IMR-90 (cell line): ENCODE measurements around the gene KDM1A.
"Not testable (repeated sequence)": the region's sequence is repeated elsewhere in the genome, so short reads cannot be mapped to it uniquely, and the experiment has no call there.

Experiments
- BHLHE40 ChIP-seq: fragments of 150-350 bp; IDR thresholded peaks from 2 replicates; pipeline ENCODE4 v1.6.1; 2016; ENCODE audit warnings: mild to moderate bottlenecking, low read depth, low read length
- CEBPB ChIP-seq: IDR thresholded peaks from 2 replicates; pipeline ENCODE4 v1.6.1; 2012; ENCODE audit warnings: low read depth, low read length, improper control_type of control experiment
- CTCF ChIP-seq: conservative IDR thresholded peaks from 2 replicates; pipeline ENCODE4 v1.5.1; 2012; ENCODE audit warnings: mild to moderate bottlenecking, low read depth, low read length, improper control_type of control experiment
- FOS ChIP-seq: fragments of 150-350 bp; IDR thresholded peaks from 2 replicates; pipeline ENCODE4 v1.6.1; 2016; ENCODE audit warnings: low read depth, low read length
- MXI1 ChIP-seq: IDR thresholded peaks from 2 replicates; pipeline ENCODE4 v1.6.1; 2012; ENCODE audit warnings: low read depth, mild to moderate bottlenecking, low read length, moderate library complexity, borderline replicate concordance
- POLR2A ChIP-seq: IDR thresholded peaks from 2 replicates; pipeline ENCODE4 v1.6.1; 2012; ENCODE audit warnings: mild to moderate bottlenecking, low read depth, low read length
- RAD21 ChIP-seq: IDR thresholded peaks from 2 replicates; pipeline ENCODE4 v1.6.1; 2012; ENCODE audit warnings: low read length, improper control_type of control experiment
- RCOR1 ChIP-seq: IDR thresholded peaks from 2 replicates; pipeline ENCODE4 v1.6.1; 2012; ENCODE audit warnings: mild to moderate bottlenecking, low read length, improper control_type of control experiment; ENCODE audit not compliant: insufficient replicate concordance
- TF ChIP-seq, protein P1 (sequence below): fragments of 150-350 bp; IDR thresholded peaks from 2 replicates; pipeline ENCODE4 v1.6.1; 2017; ENCODE audit warnings: mild to moderate bottlenecking, antibody characterized with exemption, low read length, low read depth
- TF ChIP-seq, protein P2 (sequence below): fragments of 150-350 bp; IDR thresholded peaks from 2 replicates; pipeline ENCODE4 v1.6.1; 2016; ENCODE audit warnings: low read depth, mild to moderate bottlenecking, low read length, moderate library complexity, borderline replicate concordance

- TF ChIP-seq CTCF, POLR2A, CEBPB, RAD21, MXI1, RCOR1, BHLHE40, FOS: not testable (repeated sequence)
- TF ChIP-seq, protein P1, sequence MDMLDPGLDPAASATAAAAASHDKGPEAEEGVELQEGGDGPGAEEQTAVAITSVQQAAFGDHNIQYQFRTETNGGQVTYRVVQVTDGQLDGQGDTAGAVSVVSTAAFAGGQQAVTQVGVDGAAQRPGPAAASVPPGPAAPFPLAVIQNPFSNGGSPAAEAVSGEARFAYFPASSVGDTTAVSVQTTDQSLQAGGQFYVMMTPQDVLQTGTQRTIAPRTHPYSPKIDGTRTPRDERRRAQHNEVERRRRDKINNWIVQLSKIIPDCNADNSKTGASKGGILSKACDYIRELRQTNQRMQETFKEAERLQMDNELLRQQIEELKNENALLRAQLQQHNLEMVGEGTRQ, result not testable (repeated sequence)
- TF ChIP-seq, protein P2, sequence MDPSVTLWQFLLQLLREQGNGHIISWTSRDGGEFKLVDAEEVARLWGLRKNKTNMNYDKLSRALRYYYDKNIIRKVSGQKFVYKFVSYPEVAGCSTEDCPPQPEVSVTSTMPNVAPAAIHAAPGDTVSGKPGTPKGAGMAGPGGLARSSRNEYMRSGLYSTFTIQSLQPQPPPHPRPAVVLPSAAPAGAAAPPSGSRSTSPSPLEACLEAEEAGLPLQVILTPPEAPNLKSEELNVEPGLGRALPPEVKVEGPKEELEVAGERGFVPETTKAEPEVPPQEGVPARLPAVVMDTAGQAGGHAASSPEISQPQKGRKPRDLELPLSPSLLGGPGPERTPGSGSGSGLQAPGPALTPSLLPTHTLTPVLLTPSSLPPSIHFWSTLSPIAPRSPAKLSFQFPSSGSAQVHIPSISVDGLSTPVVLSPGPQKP, result not testable (repeated sequence)
Observed at GRCh38 chr1:22997528-22997927, 21.7 kb upstream of the KDM1A start.
